H4 (cell line): ENCODE measurements around the gene SERPINE3. TPM values are rescaled to one million over a fixed set of nuclear protein-coding genes. Genes with fewer than 3 reads are reported as not detected.

Experiments
- DNase-seq: peaks from one replicate; pipeline ENCODE4 v3.0.0-alpha.2; 2015; ENCODE audit warnings: low spot score
- total RNA-seq: library from RNA; depleted of rRNA; stranded (reverse); fragments of >200 nt; shearing (Covaris generic); gene quantifications from 2 replicates; pipeline ENCODE4 v1.2.3, GENCODE V29; 2014

Gene SERPINE3
- total RNA-seq, 1 experiment from 2014 or later: not detected

DNA sequence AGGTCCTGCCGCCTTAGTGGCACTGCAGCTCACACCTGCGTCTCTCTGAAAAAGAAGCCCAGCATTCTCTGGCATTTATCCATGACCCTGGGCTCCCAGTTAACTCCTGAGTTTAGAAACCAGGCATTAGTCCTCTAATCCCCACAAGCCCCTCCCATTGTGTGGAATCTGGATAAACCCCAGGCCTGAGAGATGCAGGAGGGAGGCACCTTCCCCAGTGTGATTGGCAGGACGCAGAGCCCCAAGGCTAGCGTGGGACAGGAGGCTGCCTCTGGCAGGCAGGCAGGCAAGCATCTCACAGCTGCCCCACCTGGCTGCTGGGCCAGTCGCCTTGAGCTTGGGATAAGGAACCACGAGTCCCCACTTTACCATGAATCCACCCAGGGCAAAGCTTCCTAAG lies 11.0 kb upstream of the SERPINE3 start:
- no peak for DNase-seq

GRCh38 chr13:51329606-51330005 lies 9.9 kb upstream of the SERPINE3 start:
- peak; percentile 49 for DNase-seq

DNA sequence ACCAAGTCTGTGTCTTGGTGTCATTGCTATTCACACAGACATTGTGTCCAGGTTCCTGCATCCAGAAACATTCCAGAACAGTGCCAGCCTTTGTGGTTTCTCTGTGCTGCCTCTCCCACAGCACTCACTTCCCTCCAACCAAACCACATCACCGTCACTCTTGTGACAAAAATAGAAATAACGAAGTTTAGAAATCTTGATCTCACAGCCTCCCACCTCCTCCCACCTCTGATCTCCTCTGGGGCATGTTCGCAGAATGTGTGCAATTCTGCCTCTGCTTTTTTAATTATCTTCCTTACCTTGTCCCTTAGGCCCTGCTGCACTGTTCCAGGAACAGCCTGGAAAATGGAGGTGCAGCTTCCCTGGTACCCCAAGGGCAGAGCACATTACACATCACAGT lies 8.7 kb upstream of the SERPINE3 start:
- peak; percentile 79 for DNase-seq

- no peak for DNase-seq
Measured at GRCh38 chr13:51331354-51331861, 8.1 kb upstream of the SERPINE3 start.

DNA sequence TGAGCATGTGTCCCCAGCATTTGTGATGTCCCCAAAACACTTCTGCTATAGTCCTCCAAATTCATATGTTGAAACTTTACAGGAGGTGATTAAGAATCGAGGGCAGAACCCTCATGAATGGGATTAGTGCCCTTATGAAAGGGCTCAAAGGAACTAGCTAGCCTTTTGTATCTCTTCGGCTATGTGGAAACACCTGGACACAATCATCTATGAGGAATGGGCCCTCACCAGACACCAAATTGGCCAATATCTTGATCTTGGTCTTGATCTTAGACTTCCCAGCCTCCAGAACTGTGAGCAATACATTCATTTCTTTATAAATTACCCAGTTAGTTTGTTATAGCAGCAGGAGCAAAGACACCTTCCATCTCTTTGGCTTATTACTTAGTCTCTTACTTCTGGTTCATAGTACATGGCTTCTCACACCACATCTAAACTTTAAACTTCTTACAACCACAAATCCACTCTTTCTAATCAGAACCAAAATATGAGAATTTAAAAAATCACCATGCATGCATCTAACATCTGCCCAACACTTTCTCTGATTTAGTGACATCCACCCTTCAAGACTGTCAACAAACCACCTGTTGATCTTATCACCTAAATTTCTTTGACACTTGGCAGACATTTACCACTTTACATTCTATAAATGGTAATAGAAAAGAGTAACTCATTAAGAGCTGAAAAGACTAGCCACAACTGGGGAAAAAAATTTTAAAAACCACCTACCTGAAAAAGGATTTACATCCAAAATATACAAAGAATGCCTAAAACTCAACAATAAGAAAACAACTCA lies 6.7 kb upstream of the SERPINE3 start:
- no peak for DNase-seq

- no peak for DNase-seq
Measured at GRCh38 chr13:51333421-51333820, 6.1 kb upstream of the SERPINE3 start.

DNA sequence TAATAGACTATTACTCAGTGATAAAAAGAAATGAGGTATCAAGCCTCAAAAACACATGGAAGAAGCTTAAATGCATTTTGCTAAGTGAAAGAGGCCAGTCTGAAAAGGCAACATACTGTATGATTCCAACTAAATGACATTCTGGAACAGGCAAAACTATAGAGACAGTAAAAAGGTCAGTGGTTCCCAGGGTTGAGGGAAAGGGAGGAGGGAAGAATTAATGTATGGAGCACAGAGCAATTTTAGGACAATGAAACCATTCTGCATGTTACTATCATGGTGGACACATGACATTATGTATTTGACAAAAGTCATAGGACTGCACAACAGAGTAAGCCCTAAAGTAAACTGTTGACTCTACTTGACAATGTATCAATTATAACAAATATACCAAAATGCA lies 5.7 kb upstream of the SERPINE3 start:
- no peak for DNase-seq

DNA sequence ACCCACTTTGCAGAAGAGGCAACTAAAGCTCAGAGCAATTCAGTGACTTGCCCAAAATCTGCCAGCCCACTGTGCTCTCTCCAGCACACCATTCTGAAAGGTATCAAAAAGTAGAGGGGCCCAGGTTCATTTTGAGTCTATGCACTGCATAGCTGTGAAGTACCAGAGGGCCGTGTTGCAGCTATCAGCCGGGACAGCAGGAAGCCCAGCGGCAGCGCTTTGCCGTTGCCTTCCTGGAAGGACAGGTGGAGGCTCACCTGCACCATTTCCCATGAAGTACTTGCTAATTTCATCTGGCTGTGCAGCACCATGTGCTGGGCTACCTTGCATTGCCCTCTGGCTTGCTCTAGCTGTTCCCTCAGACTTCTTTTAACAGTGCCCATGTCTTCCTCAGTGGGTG lies 2.7 kb upstream of the SERPINE3 start:
- no peak for DNase-seq

DNA sequence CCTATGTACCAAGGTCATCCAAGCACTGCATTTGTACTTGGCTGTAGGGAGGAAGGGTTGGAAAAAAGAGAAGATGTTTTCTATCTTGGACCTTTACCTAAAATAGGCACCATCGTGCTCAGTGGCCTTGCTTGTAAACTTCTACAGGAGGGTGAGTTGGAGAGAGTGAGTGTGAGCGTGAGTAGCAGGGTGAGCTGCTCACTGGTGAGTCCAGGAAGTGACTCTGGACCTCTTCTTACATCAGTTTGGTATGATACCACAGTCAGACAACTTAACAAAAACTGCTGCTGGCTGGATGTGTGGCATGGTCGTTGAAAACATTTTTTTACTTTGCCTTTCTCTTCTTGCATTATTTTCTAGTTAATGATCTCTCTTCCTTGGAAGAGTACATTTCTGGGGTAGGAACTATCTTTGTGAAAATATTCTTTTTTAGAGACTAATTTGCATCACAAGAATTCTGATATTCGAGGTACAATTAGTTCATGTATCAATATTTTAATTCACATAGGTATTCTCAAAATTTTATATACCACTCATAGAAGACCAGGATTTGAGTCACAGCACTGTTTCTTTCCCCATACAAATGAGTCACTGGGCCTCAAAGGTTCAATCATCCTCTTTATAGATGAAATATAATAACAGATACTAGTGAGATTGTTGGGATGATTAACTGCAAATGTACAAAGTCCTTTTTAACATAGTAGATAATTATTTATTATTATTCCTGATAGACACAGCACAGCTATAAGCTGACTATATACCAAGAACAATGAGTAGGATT lies 651 bp downstream of the SERPINE3 start:
- DNase-seq: no peak

- no peak for DNase-seq
Measured at GRCh38 chr13:51341232-51341631, 1.7 kb downstream of the SERPINE3 start.

- no peak for DNase-seq
Measured at GRCh38 chr13:51341791-51342190, 2.3 kb downstream of the SERPINE3 start.

DNA sequence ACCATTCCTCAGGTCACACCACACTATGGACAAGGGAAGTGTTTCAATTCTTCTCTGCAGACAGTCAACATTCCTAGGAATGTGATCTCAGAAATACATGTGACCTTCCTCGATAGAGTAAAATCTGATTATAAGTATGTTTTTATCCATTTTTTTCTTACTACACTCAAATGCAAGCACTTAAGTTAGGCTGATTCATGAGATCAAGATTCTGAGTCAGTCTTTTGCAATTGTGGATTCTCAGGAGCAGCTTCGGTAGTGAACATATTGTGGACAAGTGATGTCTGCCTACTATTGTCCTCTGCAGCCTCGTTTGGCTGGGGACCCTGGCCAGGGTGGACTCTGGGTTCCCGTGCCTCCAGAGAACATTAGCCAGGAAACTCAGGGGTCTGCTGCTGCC lies 3.2 kb downstream of the SERPINE3 start:
- no peak for DNase-seq

GRCh38 chr13:51343475-51343874 lies 4.0 kb downstream of the SERPINE3 start:
- no peak for DNase-seq

DNA sequence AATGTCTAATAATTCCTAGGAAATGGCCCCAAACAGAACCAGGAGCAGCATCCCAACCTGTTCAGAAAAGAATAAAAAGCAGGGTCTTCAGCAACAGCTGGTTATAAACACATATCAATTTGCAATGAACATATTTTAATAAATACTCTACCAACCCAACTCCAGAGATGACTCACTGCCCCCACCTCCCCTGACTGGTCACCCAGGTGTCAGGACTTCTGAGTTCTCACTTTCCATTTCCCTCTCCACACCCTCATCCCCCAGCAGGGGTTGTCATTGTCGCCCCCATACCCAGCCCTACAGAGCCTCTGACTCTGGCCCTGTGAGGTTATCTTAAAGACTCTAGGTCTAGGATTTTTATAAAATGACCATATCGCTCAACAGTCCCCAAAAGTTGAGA lies 6.9 kb downstream of the SERPINE3 start:
- no peak for DNase-seq

- no peak for DNase-seq
Measured at GRCh38 chr13:51347099-51347498, 7.6 kb downstream of the SERPINE3 start.

GRCh38 chr13:51348069-51348967 lies 8.8 kb downstream of the SERPINE3 start:
- no peak for DNase-seq

GRCh38 chr13:51349016-51349415 lies 9.5 kb downstream of the SERPINE3 start:
- DNase-seq: no peak

DNA sequence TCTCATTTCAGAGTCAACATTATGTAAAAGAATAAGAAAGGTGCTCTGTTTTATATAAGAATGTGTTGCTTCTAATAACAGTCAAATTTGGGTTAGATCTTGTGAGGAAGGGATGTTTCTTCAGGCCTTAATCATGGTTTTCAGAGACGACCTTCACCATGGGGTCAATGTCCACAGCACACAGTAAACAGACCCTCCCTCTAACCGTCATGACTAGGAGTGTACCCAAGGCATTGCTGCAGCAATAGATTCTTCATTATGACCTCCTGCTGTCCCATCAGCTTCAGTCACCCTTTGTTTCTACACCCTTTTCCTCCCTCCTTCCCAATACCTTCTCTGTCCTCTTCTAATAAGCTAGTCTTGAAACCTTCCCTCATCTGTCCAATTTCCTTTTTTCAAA lies 15.7 kb downstream of the SERPINE3 start:
- DNase-seq: no peak

DNA sequence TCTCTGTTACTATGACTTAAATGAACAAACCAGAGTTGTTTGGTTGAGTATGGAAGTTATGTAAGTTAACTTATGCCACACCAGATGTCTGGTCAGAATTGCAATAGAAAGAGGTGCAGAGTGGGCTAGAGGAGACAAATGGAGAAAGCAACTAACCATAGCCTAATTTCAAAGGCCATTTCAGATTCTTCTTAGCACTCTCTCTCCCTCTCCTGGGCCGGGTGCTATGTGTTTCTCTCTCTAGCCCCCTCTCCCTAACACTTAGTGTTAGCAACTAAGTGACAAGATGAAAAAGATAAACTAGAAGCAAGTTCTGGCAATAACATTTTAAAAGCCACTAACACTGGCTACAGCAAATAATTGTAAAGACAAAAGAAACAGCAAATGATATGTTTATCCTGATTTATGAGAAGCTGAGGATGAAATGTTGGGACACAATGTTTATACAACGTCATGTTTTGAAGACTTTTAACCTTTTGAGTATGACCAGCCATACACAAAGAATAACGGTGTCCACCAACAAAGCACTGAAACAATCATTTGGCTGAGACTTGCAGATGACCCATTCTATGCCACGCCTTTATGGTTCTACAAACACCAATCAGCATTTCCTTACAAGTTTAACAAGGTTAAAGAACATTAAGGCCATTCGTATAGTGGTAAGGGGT lies 18.6 kb downstream of the SERPINE3 start:
- DNase-seq: no peak

DNA sequence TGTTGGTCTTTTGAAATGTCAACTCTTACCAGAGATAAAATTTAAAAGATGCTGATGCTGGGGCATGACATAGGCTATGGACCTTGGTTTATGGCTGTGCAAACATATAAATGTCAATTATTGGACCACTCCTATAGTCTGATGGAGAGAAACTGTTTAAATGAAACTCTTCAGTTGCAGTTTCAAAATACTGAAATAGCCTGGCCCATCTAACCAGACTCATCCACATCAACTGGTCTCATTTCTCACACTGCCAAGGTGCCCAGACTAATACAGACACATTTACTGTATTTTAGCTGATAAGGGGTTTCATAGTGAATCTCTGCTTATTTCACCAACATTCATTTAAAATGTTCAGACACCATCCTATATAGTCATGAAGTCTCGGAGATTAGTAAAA lies 19.9 kb downstream of the SERPINE3 start:
- DNase-seq: no peak

DNA sequence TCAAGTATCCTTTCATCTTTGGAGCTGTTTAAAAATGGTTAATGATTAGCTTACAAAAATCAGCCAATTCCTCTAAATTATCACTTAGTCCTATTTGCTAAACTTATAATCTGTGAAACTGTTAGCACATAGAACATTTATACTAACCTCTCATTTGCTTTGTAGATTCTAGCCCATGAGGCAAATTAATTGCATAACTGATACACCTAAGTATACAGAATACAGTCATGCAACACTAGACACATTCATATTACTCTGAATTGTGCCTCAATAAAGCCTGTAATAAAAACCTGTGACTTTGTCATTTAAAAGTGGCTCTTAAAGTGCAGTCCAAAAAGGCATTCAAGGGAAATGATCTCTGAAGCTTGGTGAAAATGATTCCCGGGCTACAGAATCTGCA lies 21.0 kb downstream of the SERPINE3 start:
- DNase-seq: no peak
